ENCODE data around the gene CAPN6. TPM values are rescaled to one million over a fixed set of nuclear protein-coding genes. Genes with fewer than 3 reads are reported as not detected.

CAPN6 gene
- total RNA-seq, 4 donors from 2014 or later = 0.13 to 1.6 (median 1.4) TPM; not detected in 1

GRCh38 chrX:111302284-111302683 is 32.0 kb upstream of the CAPN6 start:
- Histone ChIP-seq H3K27me3 (no peaks in the 10 kb centered on the region), H3K4me1 (no peaks in the 10 kb centered on the region), H3K4me3 (replicated peaks in 1 of 3) (no peak overlapping the region), H3K27ac (no peak overlapping the region), H3K9me3 (no peaks in the 10 kb centered on the region), H3K36me3 (no peaks in the 10 kb centered on the region)
- no peak for TF ChIP-seq CTCF (IDR thresholded peaks at IDR 0.05)
- no peak for TF ChIP-seq POLR2A (IDR thresholded peaks at IDR 0.05)
- WGBS, 2 donors = 72 to 88% methylated on average over 2 of the region's 2 CpGs
- intact Hi-C loops (cut with DNase I) = no loop called here
- DNase-seq = no peak

GRCh38 chrX:111288841-111289240 is 18.6 kb upstream of the CAPN6 start:
- no peaks in the 10 kb centered on the region for H3K4me1 ChIP-seq
- H3K4me3 ChIP-seq (replicated peaks in 1 of 3) = no peak overlapping the region
- no peaks in the 10 kb centered on the region for H3K36me3 ChIP-seq
- no peak overlapping the region for H3K27ac ChIP-seq
- H3K27me3 ChIP-seq = no peaks in the 10 kb centered on the region
- no peaks in the 10 kb centered on the region for H3K9me3 ChIP-seq
- no peak for TF ChIP-seq CTCF (IDR thresholded peaks at IDR 0.05)
- no peak for TF ChIP-seq POLR2A (IDR thresholded peaks at IDR 0.05)
- WGBS, 2 donors = 76 to 86% methylated on average over 3 of the region's 3 CpGs
- no peak for DNase-seq
- intact Hi-C loops (cut with DNase I) = no loop called here

- no peak overlapping the region for H3K4me3 ChIP-seq (replicated peaks in 1 of 3)
These were observed 14.5 kb upstream of the CAPN6 start for GRCh38 chrX:111284631-111285293.

GRCh38 chrX:111283446-111283845 is 13.2 kb upstream of the CAPN6 start:
- H3K9me3 ChIP-seq = no peaks in the 10 kb centered on the region
- intact Hi-C loops (cut with DNase I) = no loop called here
- 89 to 96% methylated on average over 2 of the region's 2 CpGs for WGBS, 2 donors
- DNase-seq = no peak
- no peaks in the 10 kb centered on the region for H3K36me3 ChIP-seq
- TF ChIP-seq POLR2A (IDR thresholded peaks at IDR 0.05) = no peak
- no peak overlapping the region for H3K4me3 ChIP-seq (replicated peaks in 1 of 3)
- no peak overlapping the region for H3K27ac ChIP-seq
- H3K27me3 ChIP-seq = no peaks in the 10 kb centered on the region
- no peaks in the 10 kb centered on the region for H3K4me1 ChIP-seq

More at GRCh38 chrX:111284631-111285293, 14.5 kb upstream of the CAPN6 start:
- H3K36me3 ChIP-seq = no peaks in the 10 kb centered on the region
- no peaks in the 10 kb centered on the region for H3K27me3 ChIP-seq
- TF ChIP-seq CTCF (IDR thresholded peaks at IDR 0.05) = no peak
- no peak for TF ChIP-seq POLR2A (IDR thresholded peaks at IDR 0.05)
- no peak for DNase-seq
- intact Hi-C loops (cut with DNase I) = no loop called here
- WGBS, 2 donors = 22 to 23% methylated on average over 8 of the region's 8 CpGs
- H3K27ac ChIP-seq = no peak overlapping the region
- H3K9me3 ChIP-seq = no peaks in the 10 kb centered on the region
- no peaks in the 10 kb centered on the region for H3K4me1 ChIP-seq

GRCh38 chrX:111282991-111283390 is 12.7 kb upstream of the CAPN6 start:
- WGBS, 2 donors = 86% methylated on average over 1 of the region's 1 CpG; no CpG with 5 or more reads in 1 of the 2 donors
- TF ChIP-seq POLR2A (IDR thresholded peaks at IDR 0.05) (no peak), CTCF (IDR thresholded peaks at IDR 0.05) (no peak)
- Histone ChIP-seq H3K36me3 (no peaks in the 10 kb centered on the region), H3K27ac (no peak overlapping the region), H3K4me1 (no peaks in the 10 kb centered on the region), H3K4me3 (replicated peaks in 1 of 3) (no peak overlapping the region), H3K27me3 (no peaks in the 10 kb centered on the region), H3K9me3 (no peaks in the 10 kb centered on the region)
- no peak for DNase-seq
- intact Hi-C loops (cut with DNase I) = no loop called here
